ENCODE data around the gene C2orf76. TPM values are rescaled to one million over a fixed set of nuclear protein-coding genes. Genes with fewer than 3 reads are reported as not detected.
"Not testable (repeated sequence)": the region's sequence is repeated elsewhere in the genome, so short reads cannot be mapped to it uniquely, and the experiment has no call there.

C2orf76 gene
- polyA plus RNA-seq, 2 of the 4 experiments (the other 2 are of a cell fraction): 16.6 to 34.3 TPM

DNA sequence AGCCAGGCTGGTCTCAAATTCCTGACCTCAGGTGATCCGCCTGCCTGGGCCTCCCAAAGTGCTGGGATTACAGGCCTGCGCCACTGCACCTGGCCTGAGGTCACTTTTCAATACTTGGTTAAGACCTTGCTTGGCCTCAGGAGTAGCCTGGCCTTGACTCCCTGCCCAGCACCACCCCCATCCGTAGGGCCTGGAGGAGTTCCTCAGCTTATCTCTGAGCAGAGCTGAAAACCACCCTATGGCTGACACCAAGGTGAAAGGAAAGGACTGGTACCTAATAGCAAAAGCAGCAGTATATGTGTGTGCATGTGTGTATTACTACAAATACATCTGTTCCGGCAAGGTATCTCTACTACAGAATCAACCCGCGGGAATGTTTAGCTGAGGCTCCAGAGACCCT, 87.0 kb downstream of the C2orf76 start (continued):
- TF ChIP-seq, protein P1, sequence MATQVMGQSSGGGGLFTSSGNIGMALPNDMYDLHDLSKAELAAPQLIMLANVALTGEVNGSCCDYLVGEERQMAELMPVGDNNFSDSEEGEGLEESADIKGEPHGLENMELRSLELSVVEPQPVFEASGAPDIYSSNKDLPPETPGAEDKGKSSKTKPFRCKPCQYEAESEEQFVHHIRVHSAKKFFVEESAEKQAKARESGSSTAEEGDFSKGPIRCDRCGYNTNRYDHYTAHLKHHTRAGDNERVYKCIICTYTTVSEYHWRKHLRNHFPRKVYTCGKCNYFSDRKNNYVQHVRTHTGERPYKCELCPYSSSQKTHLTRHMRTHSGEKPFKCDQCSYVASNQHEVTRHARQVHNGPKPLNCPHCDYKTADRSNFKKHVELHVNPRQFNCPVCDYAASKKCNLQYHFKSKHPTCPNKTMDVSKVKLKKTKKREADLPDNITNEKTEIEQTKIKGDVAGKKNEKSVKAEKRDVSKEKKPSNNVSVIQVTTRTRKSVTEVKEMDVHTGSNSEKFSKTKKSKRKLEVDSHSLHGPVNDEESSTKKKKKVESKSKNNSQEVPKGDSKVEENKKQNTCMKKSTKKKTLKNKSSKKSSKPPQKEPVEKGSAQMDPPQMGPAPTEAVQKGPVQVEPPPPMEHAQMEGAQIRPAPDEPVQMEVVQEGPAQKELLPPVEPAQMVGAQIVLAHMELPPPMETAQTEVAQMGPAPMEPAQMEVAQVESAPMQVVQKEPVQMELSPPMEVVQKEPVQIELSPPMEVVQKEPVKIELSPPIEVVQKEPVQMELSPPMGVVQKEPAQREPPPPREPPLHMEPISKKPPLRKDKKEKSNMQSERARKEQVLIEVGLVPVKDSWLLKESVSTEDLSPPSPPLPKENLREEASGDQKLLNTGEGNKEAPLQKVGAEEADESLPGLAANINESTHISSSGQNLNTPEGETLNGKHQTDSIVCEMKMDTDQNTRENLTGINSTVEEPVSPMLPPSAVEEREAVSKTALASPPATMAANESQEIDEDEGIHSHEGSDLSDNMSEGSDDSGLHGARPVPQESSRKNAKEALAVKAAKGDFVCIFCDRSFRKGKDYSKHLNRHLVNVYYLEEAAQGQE (IDR thresholded peaks at IDR 0.05): no peak
- TF ChIP-seq KDM5A (IDR thresholded peaks at IDR 0.05) (no peak), POLR2A (IDR thresholded peaks at IDR 0.05; ENCODE audit: low read length) (no peak), ESRRA (IDR thresholded peaks at IDR 0.05; ENCODE audit: borderline replicate concordance, low read length) (no peak), HOXB5 (CRISPR knock-in tag; IDR thresholded peaks at IDR 0.05) (no peak), HDAC2 (IDR thresholded peaks at IDR 0.05) (no peak)
- TF ChIP-seq, protein P2, sequence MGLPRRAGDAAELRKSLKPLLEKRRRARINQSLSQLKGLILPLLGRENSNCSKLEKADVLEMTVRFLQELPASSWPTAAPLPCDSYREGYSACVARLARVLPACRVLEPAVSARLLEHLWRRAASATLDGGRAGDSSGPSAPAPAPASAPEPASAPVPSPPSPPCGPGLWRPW (IDR thresholded peaks at IDR 0.05): no peak
- TF ChIP-seq, protein P3, sequence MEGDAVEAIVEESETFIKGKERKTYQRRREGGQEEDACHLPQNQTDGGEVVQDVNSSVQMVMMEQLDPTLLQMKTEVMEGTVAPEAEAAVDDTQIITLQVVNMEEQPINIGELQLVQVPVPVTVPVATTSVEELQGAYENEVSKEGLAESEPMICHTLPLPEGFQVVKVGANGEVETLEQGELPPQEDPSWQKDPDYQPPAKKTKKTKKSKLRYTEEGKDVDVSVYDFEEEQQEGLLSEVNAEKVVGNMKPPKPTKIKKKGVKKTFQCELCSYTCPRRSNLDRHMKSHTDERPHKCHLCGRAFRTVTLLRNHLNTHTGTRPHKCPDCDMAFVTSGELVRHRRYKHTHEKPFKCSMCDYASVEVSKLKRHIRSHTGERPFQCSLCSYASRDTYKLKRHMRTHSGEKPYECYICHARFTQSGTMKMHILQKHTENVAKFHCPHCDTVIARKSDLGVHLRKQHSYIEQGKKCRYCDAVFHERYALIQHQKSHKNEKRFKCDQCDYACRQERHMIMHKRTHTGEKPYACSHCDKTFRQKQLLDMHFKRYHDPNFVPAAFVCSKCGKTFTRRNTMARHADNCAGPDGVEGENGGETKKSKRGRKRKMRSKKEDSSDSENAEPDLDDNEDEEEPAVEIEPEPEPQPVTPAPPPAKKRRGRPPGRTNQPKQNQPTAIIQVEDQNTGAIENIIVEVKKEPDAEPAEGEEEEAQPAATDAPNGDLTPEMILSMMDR (IDR thresholded peaks at IDR 0.05): no peak

DNA sequence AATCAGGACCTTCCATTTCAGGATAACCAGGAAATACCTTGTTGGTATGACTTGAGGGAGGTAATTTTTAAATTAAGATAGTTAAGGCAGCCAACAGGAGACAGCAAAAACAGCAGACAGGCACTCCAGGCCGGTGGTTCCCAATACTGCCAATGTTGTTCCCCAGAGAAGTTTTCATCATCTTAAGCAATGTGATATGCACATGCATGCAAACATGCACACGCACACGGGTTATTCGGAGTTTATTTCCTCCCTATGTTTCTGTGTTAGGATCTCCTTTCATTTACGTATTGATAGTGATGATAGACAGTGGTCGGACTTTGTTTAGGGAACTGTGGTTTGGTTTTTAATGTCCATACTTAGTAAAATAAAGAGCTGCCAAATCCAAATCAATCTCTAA, 87.7 kb downstream of the C2orf76 start:
- H3K9me3 ChIP-seq: no peaks in the 10 kb centered on the region
- no peak overlapping the region for H3K4me2 ChIP-seq
- POLR2A ChIA-PET: no interaction called here
- TF ChIP-seq NPAS2 (CRISPR knock-in tag; IDR thresholded peaks at IDR 0.05; ENCODE audit: borderline replicate concordance): no peak
- no peak for TF ChIP-seq RFX5 (IDR thresholded peaks at IDR 0.05)
- no peak for TF ChIP-seq PHF8 (IDR thresholded peaks at IDR 0.05; ENCODE audit: borderline replicate concordance, low read depth)
- TF ChIP-seq EHMT2 (IDR thresholded peaks at IDR 0.05; ENCODE audit: low read depth): no peak
- no peak for TF ChIP-seq JUN (IDR thresholded peaks at IDR 0.05)
- TF ChIP-seq RAD21 (conservative IDR thresholded peaks at IDR 0.05 in 1 of 2, IDR thresholded peaks at IDR 0.05 in 1 of 2): no peak
- TF ChIP-seq EHF (CRISPR knock-in tag; IDR thresholded peaks at IDR 0.05): no peak
- TF ChIP-seq EP300 (IDR thresholded peaks at IDR 0.05): no peak
- no peak for TF ChIP-seq HOXB5 (CRISPR knock-in tag; IDR thresholded peaks at IDR 0.05)
- TF ChIP-seq CBX8 (IDR thresholded peaks at IDR 0.05): no peak
- TF ChIP-seq MYC (IDR thresholded peaks at IDR 0.05; ENCODE audit: borderline replicate concordance, low read length): no peak
- TF ChIP-seq, protein P3 (IDR thresholded peaks at IDR 0.05): no peak
- no peak for TF ChIP-seq HEYL (CRISPR knock-in tag; IDR thresholded peaks at IDR 0.05)
- TF ChIP-seq, protein P4, sequence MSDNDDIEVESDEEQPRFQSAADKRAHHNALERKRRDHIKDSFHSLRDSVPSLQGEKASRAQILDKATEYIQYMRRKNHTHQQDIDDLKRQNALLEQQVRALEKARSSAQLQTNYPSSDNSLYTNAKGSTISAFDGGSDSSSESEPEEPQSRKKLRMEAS (IDR thresholded peaks at IDR 0.05): no peak
- no peak for TF ChIP-seq HDAC2 (IDR thresholded peaks at IDR 0.05)
- TF ChIP-seq, protein P2 (IDR thresholded peaks at IDR 0.05): no peak
- TF ChIP-seq BHLHE40 (IDR thresholded peaks at IDR 0.05; ENCODE audit: low read depth, low read length): no peak
- no peak for TF ChIP-seq JUNB (IDR thresholded peaks at IDR 0.05)
- TF ChIP-seq HOXB13 (CRISPR knock-in tag; IDR thresholded peaks at IDR 0.05; ENCODE audit: low read depth): no peak
- 79% methylated on average over 6 of the region's 6 CpGs for WGBS (ENCODE audit: missing lambda C conversion rate)
- no peak overlapping the region for H3K27ac ChIP-seq
- no peak for ATAC-seq
- DNase-seq (ENCODE audit: low read depth in 1 of 2, low spot score in 1 of 2): no peak
- FAIRE-seq: no peak
- H3K4me3 ChIP-seq: no peak overlapping the region
- no peaks in the 10 kb centered on the region for H3K4me1 ChIP-seq
- CTCF ChIA-PET: interaction anchor here (2.6 to 3.0 kb wide), 2 partner anchors 12 to 15 kb away, joined by 9 to 25 read pairs; no protein-coding TSS in a partner anchor

DNA sequence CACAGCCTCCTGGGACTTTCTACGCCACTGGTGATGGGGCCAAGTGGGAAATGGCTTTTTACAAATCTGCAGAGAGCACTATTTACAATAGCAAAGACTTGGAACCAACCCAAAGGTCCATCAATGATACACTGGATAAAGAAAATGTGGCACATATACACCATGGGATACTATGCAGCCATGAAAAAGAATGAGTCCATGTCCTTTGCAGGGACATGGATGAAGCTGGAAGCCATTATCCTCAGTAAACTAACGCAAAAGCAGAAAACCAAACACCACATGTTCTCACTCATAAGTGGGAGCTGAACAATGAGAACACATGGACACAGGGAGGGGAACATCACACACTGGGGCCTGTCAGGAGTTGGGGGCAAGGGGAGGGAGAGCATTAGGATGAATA, 88.2 kb downstream of the C2orf76 start:
- H3K4me3 ChIP-seq; H3K9me3 ChIP-seq; ATAC-seq; FAIRE-seq; H3K27ac ChIP-seq; H3K4me2 ChIP-seq; DNase-seq (ENCODE audit: low read depth in 1 of 2, low spot score in 1 of 2); H3K4me1 ChIP-seq; POLR2A ChIA-PET: not testable (repeated sequence)
- CTCF ChIA-PET: interaction anchor here (2.6 kb wide), 1 partner anchor 14 kb away, joined by 9 read pairs; no protein-coding TSS in a partner anchor
- WGBS (ENCODE audit: missing lambda C conversion rate): 76% methylated on average over 2 of the region's 2 CpGs

Data from A549 (cell line).